Measurements from ENCODE around the gene UBE2S. TPM values are rescaled to one million over a fixed set of nuclear protein-coding genes. Genes with fewer than 3 reads are reported as not detected.

The UBE2S gene
- polyA plus RNA-seq, 1 donor from 2014 or later, result 119 TPM

DNA sequence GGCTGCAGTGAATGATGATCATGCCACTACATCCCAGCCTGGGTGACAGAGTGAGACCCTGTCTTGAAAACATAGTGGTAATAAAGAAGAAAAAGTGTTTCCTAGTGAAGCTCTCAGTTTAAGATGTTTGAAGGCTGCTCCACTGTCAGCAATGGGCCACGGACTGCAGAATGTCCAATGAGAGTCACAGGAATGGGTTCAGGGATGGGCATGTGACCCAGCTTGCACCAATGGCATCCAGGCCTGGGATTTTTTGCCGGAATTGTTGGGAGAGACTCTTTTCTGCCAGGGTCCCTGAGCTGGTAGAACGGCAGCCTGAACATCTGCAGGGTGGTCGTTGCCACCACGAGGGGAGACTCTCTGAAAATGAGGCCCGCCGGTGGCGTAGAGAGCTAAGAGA, 29.3 kb upstream of the UBE2S start:
- H3K27me3 ChIP-seq (ENCODE audit: insufficient read depth, low read depth, low read length), result peaks cover 36% of the 10 kb centered on the region
- H3K9me3 ChIP-seq (ENCODE audit: low read length), result no peaks in the 10 kb centered on the region
- H3F3A ChIP-seq (ENCODE audit: insufficient read depth, low read length, poor library complexity, severe bottlenecking), result no peaks in the 10 kb centered on the region
- peaks cover 7% of the 10 kb centered on the region for H3K36me3 ChIP-seq (ENCODE audit: insufficient read depth, low read length)
- no peak overlapping the region for H2AFZ ChIP-seq (ENCODE audit: low read depth, low read length)
- TF ChIP-seq, protein P1, sequence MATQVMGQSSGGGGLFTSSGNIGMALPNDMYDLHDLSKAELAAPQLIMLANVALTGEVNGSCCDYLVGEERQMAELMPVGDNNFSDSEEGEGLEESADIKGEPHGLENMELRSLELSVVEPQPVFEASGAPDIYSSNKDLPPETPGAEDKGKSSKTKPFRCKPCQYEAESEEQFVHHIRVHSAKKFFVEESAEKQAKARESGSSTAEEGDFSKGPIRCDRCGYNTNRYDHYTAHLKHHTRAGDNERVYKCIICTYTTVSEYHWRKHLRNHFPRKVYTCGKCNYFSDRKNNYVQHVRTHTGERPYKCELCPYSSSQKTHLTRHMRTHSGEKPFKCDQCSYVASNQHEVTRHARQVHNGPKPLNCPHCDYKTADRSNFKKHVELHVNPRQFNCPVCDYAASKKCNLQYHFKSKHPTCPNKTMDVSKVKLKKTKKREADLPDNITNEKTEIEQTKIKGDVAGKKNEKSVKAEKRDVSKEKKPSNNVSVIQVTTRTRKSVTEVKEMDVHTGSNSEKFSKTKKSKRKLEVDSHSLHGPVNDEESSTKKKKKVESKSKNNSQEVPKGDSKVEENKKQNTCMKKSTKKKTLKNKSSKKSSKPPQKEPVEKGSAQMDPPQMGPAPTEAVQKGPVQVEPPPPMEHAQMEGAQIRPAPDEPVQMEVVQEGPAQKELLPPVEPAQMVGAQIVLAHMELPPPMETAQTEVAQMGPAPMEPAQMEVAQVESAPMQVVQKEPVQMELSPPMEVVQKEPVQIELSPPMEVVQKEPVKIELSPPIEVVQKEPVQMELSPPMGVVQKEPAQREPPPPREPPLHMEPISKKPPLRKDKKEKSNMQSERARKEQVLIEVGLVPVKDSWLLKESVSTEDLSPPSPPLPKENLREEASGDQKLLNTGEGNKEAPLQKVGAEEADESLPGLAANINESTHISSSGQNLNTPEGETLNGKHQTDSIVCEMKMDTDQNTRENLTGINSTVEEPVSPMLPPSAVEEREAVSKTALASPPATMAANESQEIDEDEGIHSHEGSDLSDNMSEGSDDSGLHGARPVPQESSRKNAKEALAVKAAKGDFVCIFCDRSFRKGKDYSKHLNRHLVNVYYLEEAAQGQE (IDR thresholded peaks at IDR 0.05; ENCODE audit: borderline replicate concordance), result no peak
- no peak for TF ChIP-seq EZH2 (IDR thresholded peaks at IDR 0.05; ENCODE audit: borderline replicate concordance, insufficient read depth, low read length, poor library complexity, severe bottlenecking)
- TF ChIP-seq MXI1 (conservative IDR thresholded peaks at IDR 0.05; ENCODE audit: poor library complexity, severe bottlenecking), result no peak
- TF ChIP-seq TAF1 (IDR thresholded peaks at IDR 0.05; ENCODE audit: low read depth), result no peak
- TF ChIP-seq, protein P2, sequence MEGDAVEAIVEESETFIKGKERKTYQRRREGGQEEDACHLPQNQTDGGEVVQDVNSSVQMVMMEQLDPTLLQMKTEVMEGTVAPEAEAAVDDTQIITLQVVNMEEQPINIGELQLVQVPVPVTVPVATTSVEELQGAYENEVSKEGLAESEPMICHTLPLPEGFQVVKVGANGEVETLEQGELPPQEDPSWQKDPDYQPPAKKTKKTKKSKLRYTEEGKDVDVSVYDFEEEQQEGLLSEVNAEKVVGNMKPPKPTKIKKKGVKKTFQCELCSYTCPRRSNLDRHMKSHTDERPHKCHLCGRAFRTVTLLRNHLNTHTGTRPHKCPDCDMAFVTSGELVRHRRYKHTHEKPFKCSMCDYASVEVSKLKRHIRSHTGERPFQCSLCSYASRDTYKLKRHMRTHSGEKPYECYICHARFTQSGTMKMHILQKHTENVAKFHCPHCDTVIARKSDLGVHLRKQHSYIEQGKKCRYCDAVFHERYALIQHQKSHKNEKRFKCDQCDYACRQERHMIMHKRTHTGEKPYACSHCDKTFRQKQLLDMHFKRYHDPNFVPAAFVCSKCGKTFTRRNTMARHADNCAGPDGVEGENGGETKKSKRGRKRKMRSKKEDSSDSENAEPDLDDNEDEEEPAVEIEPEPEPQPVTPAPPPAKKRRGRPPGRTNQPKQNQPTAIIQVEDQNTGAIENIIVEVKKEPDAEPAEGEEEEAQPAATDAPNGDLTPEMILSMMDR (IDR thresholded peaks at IDR 0.05; ENCODE audit: poor library complexity, severe bottlenecking), result no peak
- TF ChIP-seq SMC3 (conservative IDR thresholded peaks at IDR 0.05; ENCODE audit: poor library complexity), result no peak
- TF ChIP-seq POLR2AphosphoS5 (IDR thresholded peaks at IDR 0.05), result no peak
- TF ChIP-seq RAD21 (conservative IDR thresholded peaks at IDR 0.05), result no peak
- TF ChIP-seq EP300 (conservative IDR thresholded peaks at IDR 0.05; ENCODE audit: poor library complexity, severe bottlenecking), result no peak
- H4K20me1 ChIP-seq (ENCODE audit: insufficient read depth), result peaks cover 6% of the 10 kb centered on the region
- H3K27ac ChIP-seq (ENCODE audit: low read length), result no peak overlapping the region
- H3K79me2 ChIP-seq (replicated peaks; ENCODE audit: insufficient read depth, low read length), result no peaks in the 10 kb centered on the region
- no peak overlapping the region for H3K9ac ChIP-seq (ENCODE audit: low read length)
- H3K9me2 ChIP-seq (ENCODE audit: insufficient read depth, low read length), result no peaks in the 10 kb centered on the region
- no peak overlapping the region for H3K4me2 ChIP-seq (ENCODE audit: low read length)
- no peak overlapping the region for H3K4me3 ChIP-seq (ENCODE audit: low read length)

DNA sequence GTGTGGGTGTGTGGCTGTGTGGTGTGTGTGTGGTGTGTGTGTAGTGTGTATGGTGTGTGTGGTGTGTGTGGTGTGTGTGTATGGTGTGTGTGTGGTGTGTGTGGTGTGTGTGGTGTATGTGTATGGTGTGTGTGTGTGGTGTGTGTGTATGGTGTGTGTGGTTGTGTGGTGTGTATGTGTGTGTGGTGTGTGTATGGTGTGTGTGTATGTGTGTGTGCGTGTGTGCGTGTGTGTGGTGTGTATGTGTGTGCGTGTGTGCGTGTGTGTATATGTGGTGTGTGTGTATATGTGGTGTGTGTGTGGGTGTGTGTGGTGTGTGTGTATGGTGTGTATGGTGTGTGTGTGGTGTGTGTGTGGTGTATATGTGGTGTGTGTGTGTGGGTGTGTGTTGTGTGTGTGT, 27.4 kb upstream of the UBE2S start:
- Histone ChIP-seq H3K79me2 (replicated peaks; ENCODE audit: insufficient read depth, low read length) (no peaks in the 10 kb centered on the region), H4K20me1 (ENCODE audit: insufficient read depth) (no peaks in the 10 kb centered on the region), H3K27ac (ENCODE audit: low read length) (no peak overlapping the region), H3K4me3 (ENCODE audit: low read length) (no peak overlapping the region), H3K9me3 (ENCODE audit: low read length) (no peaks in the 10 kb centered on the region), H3K27me3 (ENCODE audit: insufficient read depth, low read depth, low read length) (peaks cover 18% of the 10 kb centered on the region), H3K9ac (ENCODE audit: low read length) (no peak overlapping the region), H3F3A (ENCODE audit: insufficient read depth, low read length, poor library complexity, severe bottlenecking) (no peaks in the 10 kb centered on the region), H3K36me3 (ENCODE audit: insufficient read depth, low read length) (peaks cover 24% of the 10 kb centered on the region), H2AFZ (ENCODE audit: low read depth, low read length) (no peak overlapping the region), H3K4me2 (ENCODE audit: low read length) (no peak overlapping the region), H3K9me2 (ENCODE audit: insufficient read depth, low read length) (no peaks in the 10 kb centered on the region)
- TF ChIP-seq MXI1 (conservative IDR thresholded peaks at IDR 0.05; ENCODE audit: poor library complexity, severe bottlenecking), result no peak
- TF ChIP-seq RAD21 (conservative IDR thresholded peaks at IDR 0.05), result no peak
- no peak for TF ChIP-seq SMC3 (conservative IDR thresholded peaks at IDR 0.05; ENCODE audit: poor library complexity)
- TF ChIP-seq, protein P2 (IDR thresholded peaks at IDR 0.05; ENCODE audit: poor library complexity, severe bottlenecking), result no peak
- no peak for TF ChIP-seq EP300 (conservative IDR thresholded peaks at IDR 0.05; ENCODE audit: poor library complexity, severe bottlenecking)
- TF ChIP-seq TAF1 (IDR thresholded peaks at IDR 0.05; ENCODE audit: low read depth), result no peak
- no peak for TF ChIP-seq POLR2AphosphoS5 (IDR thresholded peaks at IDR 0.05)
- TF ChIP-seq, protein P1 (IDR thresholded peaks at IDR 0.05; ENCODE audit: borderline replicate concordance), result no peak
- TF ChIP-seq EZH2 (IDR thresholded peaks at IDR 0.05; ENCODE audit: borderline replicate concordance, insufficient read depth, low read length, poor library complexity, severe bottlenecking), result no peak
